GM21528 (cell line): ENCODE measurements around the gene NFAT5.
A peak's percentile ranks its signal among the peaks of the same experiment; 100 is the strongest.
"Not testable (repeated sequence)": the region's sequence is repeated elsewhere in the genome, so short reads cannot be mapped to it uniquely, and the experiment has no call there.

Source experiments
- ATAC-seq: cut with Tn5 transposase; IDR thresholded peaks from one replicate; pipeline ENCODE4 v1.9.1; 2021; ENCODE audit warnings: mild to moderate bottlenecking, moderate library complexity; ENCODE audit not compliant: unreplicated experiment, low FRiP score

Gene NFAT5

DNA sequence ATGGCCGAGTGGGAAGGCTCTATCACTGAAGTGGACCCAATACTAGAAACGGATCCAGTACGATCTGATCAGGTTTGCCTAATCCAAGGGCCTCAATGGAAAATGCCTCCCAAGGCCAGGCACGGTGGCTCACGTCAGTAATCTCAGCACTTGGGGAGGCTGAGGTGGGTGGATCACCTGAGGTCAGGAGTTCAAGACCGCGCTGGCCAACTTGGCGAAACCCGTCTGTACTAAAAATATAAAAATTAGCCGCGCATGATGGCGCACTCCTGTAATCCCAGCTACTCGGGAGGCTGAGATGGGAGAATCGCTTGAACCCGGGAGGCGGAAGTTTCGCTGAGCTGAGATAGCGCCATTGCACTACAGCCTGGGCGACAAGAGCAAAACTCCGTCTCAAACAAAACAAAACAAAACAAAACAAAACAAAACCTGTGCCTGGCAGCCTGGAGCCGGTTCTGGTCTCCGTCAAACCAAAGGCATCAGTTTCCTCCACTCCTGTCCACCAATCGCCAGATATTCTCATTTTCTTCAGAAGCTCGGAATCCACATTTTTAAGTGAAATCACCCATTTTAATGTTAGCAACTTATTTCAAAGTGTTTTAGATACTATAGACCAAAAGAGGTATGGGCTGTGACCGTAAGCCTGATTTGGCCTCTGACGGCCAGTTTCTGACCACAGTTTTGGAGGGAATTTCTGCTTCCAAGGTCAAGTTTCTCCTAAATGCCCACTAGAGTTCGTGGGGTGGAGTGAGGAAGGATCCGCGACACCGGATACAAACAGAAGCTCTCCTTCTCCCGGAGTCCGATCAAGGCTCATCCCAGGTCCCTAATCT lies 159.9 kb downstream of the NFAT5 start:
- ATAC-seq = no peak

DNA sequence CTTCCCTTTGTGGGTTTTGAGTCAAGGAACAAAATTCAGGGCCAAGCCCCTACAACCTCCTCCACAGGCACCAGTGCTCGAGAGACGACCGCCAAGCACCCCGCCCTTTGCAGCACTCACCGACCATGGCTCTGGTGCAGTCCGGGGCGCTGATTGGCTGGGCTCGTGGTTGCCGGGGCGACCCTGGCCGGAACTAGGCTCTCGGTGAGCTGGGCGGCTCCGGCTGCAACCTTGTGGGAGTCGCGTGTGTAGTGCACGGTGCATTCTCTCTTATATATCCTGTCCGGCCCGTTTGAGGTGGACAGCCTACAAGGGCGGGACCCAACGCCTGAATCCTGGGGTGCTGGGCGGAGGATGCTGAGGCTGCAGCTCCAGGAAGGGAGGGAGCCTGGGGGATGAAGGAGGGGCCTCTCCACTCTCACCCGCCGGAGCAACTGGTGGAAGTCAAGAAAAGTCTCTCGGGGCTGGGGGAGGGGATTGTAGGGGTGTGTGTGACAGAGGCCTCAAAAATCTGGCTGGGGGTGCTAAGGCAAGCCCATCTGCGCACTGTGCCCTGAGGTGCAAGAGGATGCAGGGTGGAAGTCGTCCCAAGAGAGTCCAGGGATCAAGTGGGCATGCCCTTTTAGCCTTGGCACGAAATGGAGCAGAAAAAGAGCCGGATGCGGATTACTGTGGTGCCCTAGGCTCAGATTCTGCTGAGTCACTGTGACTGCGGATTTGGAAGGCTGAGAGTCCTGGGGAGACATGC lies 160.7 kb downstream of the NFAT5 start, which contains the start of gene NQO1:
TSS of gene NQO1 (minus strand) at position 248 of the 748 bp plus-strand sequence. CDS start at position 127, 121 bp downstream.
- ATAC-seq = peak; percentile 96

DNA sequence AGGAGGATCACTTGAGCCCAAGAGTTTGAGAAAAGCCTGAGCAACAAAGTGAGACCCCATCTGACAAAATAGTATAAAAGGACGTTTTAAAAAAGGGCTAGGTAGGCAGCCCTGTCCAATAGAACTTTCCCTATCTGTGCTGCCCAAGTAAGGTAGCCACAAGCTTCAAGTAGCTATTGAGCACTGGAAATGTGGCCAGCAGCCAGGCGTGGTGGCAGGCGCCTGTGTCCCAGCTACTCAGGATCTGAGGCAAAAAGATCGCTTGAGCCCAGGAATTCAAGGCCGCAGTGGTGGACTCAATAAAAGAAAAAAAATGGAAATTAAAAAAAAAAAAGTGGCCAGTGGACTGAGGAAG lies 162.1 kb downstream of the NFAT5 start:
- ATAC-seq = no peak

DNA sequence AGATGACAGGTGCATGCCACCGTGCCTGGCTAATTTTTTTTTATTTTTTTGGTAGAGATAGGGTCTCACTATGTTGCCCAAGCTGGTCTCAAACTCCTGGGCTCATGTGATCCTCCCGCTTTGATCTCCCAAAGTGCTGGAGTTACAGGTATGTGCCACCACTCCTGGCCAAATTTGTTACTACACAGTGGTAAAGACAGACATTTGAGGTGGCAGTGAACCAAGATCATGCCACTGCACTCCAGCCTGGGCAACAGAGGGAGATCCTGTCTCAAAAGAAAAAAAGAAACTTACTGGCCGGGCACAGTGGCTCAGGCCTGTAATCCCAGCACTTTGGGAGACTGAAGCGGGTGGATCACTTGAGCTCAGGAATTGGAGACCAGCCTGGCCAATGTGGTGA lies 163.3 kb downstream of the NFAT5 start:
- ATAC-seq = not testable (repeated sequence)

DNA sequence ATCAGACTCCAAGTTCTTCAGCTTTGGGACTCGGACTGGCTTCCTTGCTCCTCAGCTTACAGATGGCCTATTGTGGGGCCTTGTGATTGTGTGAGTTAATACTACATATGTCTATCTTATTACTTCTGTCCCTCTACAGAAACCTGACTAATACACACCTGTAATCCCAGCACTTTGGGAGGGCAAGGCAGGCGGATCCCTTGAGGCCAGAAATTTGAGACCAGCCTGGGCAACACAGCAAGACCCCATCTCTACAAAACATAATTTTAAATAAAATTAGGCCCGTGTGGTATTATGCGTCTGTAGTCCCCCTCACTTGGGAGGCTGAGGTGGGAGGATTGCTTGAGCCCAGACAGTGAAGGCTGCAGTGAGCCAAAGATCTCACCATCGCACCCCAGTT lies 165.5 kb downstream of the NFAT5 start:
- ATAC-seq = not testable (repeated sequence)

DNA sequence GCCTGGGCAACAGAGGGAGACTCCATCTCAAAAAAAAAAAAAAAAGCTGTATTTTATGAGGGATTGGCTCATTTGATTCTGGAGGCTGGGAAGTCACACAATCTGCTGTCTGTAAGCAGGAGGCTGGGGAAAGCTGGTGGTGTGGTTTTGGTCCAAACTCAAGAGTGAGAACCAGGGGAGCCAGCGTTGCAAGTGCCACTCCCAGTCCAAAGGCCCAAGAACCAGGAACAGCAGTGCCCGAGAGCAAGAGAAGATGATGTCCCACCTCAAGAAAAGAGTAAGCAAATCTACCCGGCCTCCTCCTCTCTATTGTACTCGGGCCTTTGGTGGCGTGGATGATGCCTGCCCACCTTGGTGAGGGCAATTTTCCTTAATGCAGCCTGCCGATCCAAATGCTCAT lies 166.3 kb downstream of the NFAT5 start:
- ATAC-seq = no peak

DNA sequence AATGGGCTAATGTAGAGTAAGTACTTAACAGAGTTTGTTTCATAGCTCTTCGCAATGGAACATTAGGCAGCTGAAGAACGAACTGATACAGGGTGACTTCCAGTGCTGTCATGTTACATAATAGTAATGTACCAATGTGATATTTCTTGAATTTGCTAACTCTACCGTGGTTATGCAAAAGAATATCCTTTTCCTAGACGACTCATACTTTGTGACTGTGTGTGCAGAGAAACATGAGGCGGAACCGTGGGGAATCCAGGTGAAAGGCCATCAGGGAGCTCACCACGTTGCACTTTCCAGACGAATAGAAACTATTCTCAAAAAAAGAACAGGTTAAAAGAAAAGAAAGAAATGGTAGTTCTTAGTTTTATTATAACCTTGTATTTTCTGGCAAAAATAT lies 175.8 kb downstream of the NFAT5 start:
- no peak for ATAC-seq

DNA sequence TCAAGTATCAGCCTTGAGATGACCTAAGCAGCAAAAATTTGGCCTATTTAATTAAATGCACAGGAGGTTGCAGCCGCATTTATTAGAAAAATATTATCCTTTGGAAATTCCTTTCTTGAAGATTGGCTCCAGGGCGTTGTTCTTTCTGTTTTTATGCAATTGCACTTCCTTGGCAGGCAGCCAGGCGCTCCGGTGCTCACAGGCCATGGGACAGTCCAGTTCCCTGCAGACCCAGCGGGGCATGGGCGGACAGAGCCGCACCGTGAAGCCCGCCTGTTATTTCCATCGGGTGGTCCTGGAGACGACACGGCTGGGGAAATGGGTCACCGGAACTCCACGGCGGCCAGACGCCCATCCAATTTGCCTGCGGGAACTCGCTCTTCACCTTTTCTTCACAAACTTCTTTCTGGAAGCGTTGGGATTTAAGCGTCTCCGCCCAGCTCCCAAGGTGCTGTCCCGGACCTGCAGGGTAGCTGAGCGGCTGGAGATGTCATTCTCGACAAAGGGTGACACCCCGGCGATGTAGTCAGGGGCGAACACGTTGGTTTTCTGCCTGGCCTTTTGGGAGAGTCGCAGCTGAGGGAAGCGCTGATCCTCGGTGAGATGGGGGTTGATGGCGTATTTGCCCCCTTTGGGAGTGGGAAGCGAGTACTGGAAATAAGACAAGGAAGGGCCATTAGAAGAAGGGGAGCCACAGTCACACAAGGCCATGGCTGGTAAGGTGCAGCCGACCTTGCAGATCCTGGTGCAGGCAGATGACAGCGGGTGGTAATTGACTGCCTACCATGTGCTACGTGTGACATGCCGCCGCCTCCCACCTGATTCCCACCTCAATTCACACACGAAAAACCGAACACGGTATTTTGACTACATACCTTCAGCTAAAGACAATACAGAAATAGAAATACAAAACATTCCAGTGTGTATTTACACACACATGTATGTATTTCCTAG lies 176.5 kb downstream of the NFAT5 start:
- no peak for ATAC-seq

DNA sequence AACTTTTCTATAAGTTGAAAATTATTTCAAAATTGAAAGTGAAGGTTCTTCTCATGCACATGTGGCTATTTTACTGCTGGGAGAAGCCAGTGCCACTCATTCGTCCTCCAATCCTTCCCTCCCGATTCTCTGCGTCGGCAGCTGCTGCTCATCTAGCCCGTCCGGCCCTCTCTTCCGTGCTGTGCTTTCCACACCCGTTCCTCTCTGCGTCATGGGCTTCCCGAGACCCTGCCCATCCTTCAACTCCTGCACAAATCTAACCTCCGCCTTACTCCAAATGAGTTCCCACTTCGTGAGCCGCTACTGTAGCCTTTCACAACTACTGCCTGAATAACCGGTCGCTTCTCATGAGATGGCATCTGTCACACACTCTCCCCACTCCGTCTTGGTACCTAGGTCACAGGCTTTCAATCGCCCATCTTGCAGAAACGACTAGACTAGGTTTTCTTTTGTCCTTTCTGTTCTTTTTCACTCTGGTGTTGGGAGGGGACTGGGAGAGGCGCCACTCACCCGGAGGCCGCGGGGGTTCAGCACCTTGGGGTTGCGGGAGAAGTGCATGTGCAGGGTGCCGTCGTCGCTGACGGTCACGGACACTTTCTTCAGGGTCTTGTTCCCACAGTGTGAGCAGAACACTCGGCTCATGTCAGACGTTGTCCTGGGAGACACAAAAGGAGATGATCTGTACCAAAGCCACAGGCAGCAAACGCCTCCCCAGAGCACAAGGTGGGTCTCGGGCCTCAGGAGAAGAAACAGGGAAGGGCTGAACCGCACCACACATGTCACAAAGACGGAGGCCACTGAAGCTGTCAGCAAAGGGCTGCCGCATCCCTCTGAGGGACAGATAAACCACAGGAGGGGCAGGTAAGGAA lies 178.8 kb downstream of the NFAT5 start:
- no peak for ATAC-seq

DNA sequence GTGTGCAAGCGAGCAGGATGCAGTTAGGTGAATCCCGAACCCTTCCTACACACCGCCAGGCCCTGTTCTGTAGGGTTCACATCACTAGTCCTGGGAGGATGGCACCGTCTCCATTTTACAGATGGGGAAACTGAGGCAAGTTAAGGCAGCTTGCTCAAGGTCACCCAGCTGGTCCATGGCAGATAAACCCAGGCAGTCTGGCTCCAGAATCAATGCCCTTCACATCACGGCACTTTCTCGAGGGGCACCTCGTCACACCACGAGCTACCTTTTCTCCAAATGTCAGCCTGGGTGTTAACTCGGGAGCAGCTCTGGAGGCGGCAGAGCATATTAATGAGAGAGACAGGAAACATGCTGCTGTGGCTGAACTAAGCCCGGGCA lies 179.5 kb downstream of the NFAT5 start:
- ATAC-seq = no peak

DNA sequence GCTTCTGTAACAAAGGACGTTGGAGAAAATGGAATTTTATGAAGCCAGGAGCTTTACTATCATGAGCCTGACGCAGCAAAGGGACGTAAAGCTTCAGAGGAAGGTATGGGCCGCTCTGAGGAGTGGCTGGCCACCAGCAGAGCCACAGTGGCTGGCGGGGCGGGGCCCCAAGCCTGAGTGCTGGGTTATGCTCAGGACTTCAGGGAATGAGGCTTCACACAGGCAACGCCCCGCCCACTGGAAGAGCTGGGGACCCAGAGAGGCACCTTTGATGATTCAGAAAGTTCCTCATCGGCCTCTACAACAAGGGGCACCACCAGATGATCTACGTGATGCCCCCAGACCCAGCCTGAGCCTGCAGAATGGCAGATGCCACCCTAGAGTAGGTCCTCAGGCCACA lies 180.2 kb downstream of the NFAT5 start:
- ATAC-seq = no peak

DNA sequence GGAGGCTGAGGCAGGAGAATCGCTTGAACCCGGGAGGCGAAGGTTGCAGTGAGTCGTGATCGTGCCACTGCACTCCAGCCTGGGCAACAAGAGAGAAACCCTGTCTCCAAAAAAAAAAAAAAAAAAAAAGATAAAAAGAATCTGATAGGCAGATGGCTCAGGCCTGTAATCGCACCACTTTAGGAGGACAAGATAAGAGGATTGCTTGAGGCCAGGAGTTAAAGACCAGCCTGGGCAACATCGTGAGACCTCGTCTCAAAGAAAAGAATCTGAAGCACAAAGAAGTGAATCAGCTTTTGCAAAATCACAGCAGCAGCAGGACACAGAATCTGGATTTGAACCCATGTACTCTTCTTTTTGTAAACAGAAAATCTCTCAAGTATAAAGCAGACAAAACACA lies 181.3 kb downstream of the NFAT5 start:
- ATAC-seq = no peak

DNA sequence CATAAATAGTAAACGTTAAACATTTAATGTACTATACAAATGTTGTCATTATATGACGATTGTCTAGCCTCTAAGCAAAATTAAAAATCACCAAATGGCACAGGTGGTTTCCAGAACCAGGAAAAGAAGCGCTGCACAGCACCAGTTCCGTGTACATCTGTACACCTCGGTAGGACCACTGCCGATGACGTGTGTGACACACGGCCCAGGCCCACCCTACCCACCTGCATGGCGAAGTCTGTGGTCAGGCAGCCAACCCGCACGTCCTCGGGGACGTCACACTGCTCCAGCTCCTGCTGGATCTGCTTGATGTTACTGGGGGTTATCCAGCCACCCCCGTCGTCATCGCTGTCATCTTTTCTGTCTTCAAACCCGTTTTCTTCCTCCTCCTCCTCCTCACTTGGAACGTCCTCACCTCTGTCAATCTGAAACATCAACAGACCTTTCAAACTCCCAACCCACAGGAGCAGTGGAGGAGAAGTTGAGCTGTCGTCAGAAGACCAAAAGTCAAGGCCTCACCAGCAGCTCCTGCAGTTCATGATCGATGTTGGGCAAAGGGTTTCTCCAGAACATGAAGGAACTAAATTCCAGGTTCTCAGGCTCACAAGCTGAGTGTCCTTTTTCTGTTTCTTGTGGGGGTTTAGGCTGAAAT lies 183.1 kb downstream of the NFAT5 start:
- no peak for ATAC-seq

DNA sequence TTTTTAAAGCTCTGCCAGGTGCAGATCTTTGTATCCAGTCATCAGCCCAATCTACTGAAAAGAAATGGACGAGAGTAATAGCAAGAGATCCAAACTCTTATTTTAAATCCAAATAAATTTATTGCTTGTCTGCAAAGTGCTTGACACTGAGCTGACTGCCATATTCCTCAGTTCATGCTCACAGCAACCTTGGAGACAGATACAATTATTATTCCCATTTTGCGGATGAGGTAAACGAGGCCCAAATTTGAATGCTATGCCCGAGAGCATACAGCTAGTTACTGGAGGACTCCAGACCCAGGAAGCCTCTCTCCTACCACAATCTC lies 188.3 kb downstream of the NFAT5 start:
- ATAC-seq = no peak
